ENCODE measurements around the gene SMOC1.

SMOC1 gene

DNA sequence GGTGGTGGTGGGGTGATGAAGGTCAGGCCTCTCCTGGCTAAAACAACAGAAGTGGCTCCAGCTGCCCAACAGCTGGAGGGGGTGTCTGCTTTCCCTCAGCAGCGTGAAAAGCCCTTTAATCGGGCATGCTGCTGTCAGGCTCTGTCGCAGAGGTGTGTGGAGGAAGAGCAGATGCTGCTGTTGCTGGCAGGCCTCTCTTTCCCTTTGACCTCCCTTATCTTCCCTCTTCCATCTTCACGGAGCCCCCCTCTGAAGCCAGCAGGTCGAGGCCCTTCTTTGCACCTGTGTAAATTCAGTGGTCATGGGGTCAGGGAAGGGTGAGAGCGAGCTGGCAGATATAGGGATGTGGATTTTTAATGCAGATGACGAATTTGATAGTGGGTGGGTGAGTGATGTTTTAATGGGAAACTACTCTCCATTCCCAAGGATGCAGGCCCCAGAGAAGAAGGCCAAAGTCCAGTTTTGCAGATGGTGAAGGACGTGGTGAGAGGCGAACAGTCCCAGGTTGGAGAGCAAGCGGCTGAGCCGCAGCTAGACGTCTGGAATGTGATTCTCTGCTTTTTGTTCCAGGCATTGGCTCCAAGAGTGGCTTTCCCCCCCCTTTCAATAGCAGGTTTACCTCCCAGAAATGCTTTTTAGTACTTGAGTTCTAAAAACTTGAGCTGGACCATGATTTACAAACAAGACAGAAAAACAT lies 64.0 kb downstream of the SMOC1 start:
- DNase-seq: no peak

DNA sequence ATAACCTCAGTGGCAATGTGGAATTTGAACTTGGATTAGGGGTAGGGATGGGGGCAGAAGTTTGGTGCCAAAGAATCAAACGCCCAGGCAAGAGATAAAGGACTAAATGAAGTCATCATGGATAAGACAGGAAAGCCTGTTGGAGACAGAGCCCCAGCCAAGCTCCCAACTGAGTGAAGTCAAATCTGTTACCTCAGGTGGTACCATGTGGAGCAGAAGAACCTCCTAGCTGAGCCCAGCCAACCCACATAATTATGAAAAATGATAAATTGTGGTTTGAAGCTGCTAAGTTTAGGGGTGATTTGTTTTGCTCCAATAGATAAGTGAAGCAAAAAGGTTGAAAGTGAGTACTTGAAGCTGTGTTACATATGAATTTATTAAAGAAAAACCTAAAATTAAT lies 66.1 kb downstream of the SMOC1 start:
- DNase-seq: no peak

DNA sequence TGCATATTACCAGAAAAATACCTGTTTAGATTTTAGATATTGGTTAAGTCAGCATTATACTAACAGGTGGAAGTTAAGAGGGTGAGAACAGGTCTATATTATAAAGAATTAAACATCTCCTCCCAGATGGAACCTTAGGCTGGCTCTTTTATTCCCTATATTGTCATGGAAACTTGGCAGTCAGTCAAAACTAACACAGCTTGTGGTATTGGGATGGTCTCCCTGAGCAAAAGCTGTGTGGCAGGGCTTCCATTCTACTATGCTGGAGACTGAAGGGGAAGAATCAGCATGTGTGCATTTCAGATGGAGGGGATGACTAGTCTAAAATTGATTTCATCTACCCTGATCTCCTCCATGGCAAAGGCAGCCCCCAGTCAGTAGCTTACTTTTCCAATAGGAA lies 66.7 kb downstream of the SMOC1 start:
- no peak for DNase-seq

DNA sequence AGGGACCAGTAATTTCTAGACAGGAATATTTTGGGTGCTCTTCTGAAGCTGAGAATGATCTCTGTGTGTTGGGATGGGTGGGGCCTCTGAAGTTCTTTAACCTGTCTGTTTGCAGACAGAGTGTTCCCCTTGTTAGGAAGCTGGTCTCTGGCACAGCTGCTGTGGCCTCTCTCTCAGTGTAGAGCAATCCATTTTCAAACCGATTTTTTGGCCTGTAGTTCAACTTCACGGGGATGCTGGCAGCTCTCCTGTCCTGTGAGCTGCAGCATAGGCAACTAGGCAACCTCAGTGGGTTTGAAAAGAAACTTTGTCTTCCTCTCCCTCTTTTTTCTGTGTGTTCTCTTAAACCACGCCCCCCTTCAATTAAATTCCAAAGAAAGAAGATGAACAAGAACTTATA lies 69.1 kb downstream of the SMOC1 start:
- DNase-seq: no peak

DNA sequence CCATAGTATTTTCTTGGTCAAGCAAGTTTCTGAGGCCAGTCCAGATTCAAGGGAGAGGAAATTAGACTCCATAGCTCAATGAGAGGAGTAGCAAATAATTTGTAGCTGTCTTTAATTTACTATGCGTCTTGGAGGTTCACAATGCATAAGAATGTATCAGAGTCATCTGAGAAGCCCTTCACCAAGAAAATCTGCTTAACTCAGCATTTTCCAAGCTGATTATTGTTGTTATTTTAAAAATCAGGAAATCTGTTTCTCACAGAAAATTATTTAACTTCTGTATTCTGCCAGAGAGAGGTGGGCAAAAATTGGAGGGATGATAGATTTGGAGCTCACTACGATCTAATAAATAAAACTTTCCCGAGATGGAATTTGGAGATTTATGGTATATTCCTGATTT lies 72.0 kb downstream of the SMOC1 start:
- no peak for DNase-seq

DNA sequence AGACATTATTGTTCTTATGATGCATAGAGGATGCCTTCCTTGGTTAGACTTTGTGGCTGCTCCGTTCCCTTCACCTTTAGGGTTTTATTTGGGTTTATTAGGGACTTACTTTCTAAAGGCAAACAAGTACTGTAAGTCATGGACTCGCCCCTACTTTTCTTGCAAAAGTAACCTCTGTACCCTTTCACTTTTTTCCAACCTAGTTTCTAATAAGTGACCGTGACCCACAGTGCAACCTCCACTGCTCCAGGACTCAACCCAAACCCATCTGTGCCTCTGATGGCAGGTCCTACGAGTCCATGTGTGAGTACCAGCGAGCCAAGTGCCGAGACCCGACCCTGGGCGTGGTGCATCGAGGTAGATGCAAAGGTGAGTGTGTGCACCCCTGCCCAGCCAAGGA lies 72.7 kb downstream of the SMOC1 start:
- DNase-seq: no peak

DNA sequence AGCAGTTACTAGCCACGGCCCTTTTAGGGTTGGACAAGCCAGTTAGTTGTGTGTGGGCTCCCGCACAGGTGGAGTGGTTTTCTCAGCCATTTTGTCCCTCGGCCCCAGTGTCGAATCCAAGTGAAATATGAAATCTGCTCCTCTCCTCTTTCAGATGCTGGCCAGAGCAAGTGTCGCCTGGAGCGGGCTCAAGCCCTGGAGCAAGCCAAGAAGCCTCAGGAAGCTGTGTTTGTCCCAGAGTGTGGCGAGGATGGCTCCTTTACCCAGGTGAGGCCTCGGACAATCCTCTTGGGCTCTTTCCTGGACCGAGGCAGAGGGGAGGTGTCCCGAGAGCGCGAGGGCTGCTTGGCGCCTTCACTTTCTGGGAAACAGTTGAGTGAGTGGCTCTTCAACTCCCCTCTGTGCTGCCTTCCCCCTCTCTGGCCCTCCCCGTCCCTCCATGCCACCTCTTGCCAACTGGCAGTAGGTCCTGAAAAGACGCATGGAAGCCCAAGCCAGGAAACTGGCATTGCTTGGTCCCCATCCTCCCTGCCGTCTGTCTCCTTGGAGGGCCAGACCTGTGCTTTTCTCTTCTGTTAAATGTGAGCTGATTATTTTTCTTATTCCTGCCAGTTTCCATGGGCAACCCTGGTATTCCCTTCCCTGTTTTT lies 74.2 kb downstream of the SMOC1 start:
- no peak for DNase-seq

DNA sequence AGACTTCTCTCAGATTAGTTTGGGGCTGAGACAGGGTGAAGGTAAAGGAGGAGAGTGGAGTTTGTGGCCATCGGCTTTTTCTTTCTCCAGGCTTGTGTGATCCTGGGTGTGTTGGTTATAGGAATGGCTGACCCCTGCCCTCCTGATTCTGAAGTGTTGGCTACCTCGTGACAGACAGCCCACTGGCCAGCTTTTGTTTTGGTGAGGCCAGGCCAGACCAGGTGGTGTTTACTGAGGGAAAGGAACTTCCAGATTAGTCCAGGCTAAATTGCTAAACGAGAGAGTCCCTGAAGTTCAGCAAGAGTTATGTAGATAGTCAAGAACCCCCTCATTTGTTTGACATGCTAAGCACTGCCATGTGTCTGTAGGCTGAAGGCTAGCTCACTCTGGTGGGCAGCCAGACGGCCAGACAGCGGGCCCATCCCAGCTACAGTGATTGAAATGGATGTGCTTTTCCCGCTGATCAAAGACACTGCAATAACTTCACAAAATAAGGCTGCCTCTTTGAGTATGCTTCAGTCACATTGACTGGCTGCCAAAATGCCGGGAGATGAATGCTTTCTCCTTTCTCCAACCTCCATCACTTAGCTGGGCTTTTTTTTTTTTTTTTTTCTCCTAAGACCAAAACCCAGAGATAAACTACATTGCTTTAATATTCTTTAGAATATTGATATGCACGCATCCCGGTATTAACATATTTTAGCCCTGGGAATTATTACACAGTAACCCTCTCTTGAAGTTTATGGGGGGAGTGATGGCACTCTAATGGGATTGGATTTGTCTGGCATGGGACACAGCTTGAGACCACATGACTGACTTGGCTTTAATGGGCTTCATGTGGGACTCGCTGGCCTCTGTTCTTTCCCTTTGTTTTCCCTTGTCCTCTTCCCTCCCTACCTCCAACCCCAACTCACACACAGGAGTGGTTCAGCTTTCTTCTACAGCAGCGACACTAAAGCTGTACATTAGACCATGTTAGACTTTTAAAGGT lies 76.9 kb downstream of the SMOC1 start:
- no peak for DNase-seq

DNA sequence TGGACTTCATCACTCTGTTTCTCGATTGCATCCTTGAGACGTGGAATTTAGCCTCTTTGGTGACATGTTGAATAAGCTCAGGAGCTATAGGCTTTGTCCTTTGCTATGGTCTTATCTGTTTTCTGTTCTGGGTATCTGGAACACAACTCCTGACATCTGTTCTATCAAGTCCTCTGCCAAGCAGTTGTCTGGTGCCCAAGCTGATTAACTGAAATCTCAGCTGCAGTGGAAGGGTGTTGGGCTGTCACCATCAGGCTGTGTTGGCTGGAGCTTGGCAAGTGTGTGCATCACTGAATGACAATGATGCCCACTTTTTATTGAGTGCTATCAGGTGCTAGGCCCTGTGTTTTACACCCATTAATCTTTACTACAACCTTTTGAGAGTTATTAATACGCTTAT lies 77.8 kb downstream of the SMOC1 start:
- DNase-seq: no peak

DNA sequence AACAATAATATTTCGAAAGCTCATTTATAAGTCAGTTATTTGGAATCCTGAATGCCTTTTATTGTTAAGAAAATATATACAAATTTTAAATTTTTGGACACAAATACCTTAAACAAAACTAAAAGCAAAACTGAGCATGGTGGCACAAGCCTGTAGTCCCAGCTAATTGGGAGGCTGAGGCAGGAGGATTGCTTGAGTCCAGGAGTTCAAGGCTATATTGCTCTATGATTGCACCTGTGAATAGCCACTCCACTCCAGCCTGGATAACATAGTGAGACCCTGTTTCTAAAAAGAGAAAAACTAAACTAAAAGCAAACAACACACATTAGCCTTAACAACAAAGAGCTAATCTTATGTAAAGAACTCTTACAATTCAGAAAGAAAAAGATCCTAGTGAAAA lies 78.8 kb downstream of the SMOC1 start:
- DNase-seq: no peak

DNA sequence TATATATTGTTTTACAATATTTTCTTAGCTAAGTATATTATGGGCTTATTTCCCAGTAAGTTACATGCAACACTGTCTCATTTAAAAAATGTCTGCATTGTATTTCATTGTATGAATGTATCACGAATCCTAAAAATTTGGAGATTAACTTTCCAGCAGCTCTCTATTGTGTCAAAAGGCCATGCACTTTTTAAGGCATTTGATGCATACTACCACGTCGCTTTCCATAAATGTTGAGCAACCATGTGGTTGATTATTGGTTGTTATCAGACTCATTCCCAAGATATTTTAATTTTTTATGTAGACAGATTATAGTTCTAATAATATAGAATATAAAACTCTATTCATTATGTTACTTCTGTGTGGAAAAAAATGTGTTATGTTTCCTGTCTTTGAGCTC lies 79.9 kb downstream of the SMOC1 start:
- DNase-seq: no peak

DNA sequence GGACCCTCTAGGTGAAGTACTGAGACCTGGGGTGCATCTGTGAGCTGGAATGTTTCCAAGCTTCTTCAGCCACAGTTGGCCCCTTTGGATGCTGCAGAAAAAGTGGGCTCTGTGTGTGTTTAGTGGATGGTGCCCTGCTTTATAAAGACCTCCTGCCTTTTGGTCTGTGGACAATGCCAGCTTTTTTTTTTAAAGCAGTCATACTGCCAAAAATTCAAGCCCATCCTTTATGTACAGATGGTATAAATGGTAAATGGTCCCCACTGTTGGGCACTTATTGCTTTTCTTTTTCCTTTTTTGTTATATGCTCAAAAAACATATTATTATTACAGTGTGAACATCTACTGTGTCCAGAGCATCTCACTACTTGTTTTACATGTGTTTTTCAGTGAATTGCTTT lies 81.1 kb downstream of the SMOC1 start:
- DNase-seq: no peak

DNA sequence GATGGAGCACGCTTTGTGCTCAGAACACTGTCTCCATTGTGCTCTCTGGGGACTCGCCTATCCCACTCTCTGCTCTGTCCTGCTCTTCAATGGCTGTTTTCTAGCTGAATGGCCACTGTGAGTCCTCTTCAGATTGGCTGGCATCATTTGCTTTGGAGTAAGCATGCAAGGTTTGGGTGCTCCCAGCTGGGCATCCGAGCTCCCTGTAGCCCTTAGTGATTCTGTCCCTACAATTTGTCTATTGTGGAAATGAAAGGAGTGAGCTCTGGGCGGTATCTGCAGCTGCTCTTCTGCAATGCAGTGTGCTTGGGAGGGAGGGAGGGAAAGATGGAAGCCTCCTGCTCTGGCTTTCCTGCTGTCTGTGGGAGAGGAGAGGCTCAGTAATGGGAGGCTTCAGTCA lies 84.8 kb downstream of the SMOC1 start:
- no peak for DNase-seq

DNA sequence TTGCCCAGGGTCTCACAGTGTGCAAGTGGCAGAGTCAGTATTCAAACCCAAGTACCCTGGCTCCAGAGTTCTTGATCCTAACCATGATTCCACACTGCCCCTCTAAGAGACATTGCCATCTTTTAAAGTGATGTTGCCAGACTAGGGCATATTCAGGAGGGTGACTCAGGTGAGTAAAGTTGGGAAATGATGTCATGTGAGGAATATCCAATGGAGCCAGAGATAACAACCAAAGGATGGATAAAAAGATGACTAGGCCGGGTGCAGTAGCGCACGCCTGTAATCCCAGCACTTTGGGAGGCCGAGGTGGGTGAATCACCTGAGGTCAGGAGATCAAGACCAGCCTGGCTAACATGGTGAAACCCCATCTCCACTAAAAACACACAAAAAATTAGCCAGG lies 85.6 kb downstream of the SMOC1 start:
- no peak for DNase-seq

DNA sequence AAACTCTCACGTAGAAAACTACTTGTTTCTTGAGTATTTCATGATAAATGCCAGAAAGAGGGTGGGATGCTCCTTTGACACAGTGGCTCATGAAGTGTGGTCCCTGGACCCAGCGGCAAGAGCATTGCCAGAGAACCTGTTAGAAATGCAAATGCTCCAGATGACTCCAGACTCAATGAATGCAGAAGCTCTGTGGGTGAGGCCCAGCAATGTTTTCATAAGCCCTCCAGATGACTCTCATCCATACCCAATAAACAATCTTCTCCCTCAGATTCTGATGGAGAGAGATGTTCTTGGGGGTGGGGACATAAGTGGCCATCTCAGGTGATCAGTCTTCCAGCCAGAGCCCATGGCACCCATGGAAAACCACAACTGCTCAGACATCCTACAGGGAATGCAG lies 88.9 kb downstream of the SMOC1 start:
- DNase-seq: no peak

DNA sequence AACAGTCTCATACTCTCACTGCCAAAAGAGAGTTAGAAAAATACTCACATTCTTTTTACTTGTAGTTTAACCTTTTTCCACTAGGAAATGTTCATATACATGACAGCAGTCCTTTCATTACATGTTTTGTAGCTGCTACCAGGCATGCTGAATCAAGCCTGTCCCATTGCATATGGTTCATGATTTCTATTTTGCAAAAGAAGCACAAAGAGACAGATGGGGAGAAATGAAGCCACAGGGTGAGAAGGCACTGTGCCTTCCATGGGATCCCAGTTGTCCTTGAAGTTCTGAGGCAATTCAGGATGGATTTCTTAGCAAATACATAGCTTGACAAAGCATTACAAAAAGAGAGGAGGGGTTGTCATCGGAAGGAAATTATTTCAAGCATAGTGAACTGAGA lies 89.5 kb downstream of the SMOC1 start:
- DNase-seq: no peak

DNA sequence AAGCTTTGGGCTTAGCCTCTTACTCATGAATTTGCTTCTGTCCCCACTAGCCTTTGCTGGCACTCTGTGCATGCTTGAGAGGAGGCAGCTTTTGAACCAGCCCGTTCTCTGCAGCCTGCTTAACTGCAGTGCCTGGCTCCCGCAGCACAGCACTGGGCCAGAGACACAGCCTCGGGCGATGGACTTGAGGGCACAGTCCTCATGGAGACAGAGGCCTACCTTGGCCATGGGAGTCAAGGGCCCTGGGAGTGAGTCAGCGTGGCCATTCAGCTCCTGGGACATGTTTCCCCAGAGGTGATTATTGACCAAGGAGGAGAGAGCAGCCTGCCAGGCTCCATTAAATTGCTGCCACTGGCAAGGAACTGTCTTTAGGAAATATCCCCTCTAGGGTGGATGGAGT lies 93.5 kb downstream of the SMOC1 start:
- DNase-seq: no peak

DNA sequence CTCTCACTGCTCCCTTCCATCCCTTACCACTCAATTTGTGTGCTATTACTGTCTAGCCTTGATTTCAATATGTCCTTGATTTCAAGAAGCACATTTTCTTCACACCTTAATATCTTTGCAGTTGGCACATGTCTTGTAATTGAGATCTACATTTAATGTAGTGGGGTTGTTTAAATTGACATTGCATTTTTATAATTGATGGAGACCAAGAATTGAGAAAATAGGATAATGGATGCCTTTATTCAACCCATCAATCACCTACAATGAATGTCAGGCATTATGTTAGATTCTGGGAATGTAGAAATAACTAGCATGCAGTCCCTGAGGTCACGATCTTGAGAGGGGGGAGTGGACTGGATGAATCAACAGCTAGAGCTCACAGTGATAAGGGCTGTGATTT lies 94.6 kb downstream of the SMOC1 start:
- no peak for DNase-seq

DNA sequence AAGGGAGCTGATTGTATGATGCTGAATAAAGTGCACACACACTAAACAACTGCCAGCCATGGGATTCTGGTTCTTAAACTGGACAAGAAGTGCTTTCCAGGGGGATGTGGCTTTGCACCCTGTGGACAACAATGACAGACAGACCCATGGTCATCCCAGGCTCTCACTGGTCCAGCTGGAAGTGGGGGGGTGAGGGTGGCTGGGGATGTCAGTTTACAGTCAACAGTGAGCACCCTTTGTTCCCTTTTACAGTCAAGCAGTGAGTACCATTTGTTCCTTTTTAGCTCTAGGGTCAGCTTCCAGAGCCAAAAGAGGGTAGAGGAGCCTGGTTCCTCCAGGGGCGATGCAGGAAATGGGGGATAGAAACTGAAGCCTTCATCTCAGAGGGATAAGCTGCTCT lies 100.7 kb downstream of the SMOC1 start:
- no peak for DNase-seq

DNA sequence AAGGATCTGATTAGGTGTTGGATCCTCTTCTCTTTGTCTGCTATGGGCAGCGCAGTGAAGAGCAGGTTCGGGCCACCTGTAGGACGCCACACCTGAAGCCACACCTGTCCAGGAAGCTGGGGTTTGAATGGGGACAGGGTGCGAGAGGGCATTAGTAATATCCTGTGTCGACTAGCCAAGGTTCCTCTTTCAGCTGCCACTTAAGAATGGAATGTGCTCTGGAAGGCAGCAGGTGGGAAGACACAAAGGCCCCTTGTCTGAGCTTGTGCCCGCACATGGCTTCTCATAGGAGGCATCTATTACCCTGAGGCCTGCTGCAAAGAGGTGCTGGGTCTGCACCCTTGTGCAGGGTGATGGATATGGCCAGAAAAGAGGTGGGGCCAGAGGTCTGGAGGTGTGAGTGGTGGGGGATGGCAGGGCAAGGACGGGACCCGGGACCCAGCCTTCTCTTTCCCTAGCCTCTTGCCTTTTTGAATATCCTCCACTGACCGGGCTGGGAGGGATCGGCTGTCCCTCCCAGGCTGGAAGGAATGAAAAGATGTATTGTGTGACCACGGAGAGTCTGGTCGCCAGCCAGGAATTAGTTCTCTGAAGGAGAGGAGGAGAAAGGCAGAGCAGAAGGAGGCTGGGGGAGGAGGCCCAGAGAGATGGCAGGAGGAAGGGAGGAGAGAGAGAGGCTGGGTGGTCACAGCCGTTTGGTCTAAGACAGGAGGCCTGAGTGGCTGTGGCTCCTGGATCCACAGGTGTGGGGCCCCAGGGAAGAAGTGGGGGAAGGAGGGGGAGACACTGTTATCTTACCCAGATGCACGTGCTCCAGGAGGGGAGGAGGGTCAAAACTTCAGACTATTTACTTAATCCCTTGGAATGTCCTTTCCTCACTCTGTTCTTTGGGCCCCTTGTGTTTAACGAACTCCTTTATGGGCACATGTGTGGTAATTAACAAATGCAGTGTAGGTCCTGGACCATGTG lies 101.5 kb downstream of the SMOC1 start:
- no peak for DNase-seq

DNA sequence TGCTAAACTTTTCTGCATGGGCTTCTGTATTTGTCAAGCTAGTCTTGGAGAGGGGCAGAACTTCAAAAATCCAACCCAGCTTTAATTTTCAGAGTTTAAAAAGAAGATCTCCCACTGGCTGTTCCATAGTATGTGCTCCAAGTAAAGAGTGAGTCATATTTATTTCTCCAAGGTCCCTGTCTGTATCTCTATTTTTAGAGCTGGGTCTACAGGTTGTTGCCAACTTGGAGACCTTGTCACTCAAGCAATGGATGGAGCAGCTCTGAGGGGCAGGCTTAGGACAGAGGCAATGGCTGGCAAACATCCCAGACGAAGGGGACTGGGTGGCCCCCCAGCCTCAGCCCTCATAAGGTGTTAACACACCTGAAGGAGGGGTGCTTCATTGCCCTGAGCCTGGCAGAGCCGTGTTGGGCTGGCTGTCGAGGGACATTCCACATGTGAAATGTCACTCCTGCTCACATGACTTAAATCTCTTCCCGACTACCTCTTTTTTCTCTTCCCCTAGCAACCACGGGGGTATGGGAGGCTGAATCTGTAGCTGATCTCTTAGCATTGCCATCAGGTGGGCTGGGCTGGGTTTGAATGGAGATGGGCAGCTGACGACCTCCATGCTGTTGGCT lies 103.1 kb downstream of the SMOC1 start:
- no peak for DNase-seq

DNA sequence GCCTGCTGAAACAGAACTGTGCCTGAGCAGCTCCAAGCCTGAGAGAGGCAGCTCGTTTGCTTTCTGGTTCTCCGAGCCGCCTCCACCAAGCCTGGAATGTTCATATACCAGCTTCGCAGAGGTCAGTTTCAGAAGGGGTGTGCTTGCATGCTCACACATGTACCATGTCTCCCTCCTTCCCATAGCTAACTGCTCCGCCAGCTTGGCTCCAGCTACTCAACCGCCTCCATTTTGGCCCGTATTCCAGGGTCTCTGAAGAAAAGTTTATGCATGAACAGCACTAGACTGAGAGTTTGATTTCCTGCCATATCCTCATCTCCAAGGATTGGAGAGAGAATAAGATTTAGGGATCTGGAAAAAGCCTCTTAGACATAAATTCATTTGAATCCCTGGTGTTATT lies 103.7 kb downstream of the SMOC1 start:
- DNase-seq: no peak

Data from stimulated activated CD4-positive, alpha-beta T cell treated with anti-CD3 and anti-CD28 coated beads, Interleukin-15, amount 100 ng/mL, for 24 hours (primary cell).